ENCODE results near the gene CAMK2A.

CAMK2A gene

GRCh38 chr5:150278046-150278730, 11.4 kb downstream of the CAMK2A start:
- DNase-seq: no peak

DNA sequence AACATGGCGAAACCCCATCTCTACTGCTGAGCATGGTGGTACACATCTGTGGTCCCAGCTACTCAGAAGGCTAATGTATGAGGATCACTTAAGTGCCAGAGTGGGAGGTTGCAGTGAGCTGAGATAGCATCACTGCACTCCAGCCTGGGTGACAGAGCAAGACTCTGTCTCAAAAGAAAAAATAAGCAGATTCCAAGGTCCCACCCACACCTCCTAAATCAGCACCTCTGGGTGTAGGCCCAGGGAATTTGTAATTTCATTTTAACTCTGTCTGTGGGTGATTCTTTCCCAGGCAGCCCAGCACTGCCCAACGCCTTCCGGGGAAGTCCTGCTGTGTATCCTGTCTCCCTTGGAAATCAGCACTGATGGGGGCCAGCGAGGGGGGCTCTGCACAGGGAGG, 12.5 kb downstream of the CAMK2A start:
- no peak for DNase-seq

GRCh38 chr5:150274811-150275210, 14.8 kb downstream of the CAMK2A start:
- no peak for DNase-seq

DNA sequence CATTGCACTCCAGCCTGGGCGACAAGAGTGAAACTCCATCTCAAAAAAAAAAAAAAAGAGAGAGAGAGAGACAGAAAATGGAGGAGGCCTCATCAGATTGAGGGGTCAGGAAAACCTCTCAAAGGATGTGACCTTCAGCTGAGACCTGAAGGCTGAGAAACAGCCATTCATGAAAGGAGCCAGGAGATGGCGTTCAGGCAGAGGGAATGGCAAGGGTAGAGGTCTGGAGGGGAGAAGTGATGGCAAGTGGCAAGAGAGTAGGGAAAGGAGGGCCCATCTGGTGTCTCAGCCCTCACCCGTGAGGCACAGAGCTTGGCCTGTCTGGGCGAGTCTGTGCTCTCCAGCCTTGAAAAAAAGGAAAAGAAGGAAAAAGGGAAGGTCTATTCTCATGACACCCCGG, 17.0 kb downstream of the CAMK2A start:
- DNase-seq: no peak

DNA sequence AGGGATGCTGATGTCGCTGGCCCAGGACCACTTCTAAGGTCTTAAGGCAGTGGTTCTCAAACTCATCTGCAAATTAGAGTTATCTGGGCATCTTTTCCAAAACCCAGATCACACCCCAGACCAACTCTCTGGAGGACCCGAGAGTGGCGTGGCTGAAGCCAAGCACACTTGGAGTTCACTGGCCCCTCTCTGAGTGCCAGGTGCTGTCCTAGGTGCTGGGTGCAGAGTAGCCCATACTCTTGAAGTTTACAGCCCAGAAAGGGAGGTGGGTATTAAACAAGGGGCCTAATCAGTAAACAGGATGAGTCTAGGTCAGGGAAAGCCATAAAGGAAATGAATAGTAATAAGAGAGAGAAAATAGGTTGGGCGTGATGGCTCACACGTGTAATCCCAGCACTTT, 17.6 kb downstream of the CAMK2A start:
- no peak for DNase-seq

DNA sequence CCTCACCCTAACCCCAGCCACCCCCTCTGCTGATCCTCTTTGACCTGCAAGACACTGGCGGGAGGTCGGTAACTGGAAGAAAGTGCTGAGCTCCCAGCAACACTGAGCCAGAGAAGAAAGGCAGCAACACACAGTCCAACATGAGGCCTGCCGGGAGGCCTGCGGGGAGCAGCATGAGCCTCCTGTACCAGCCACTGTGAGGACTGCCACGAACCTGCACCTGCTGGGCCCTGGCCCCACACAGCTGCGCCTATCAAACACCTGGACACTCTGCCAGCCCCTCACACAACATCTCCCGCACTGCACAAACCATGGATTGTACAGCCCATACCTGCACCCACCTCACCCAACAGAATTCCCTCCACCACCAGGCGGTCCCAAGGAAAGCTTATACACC, 18.3 kb downstream of the CAMK2A start:
- no peak for DNase-seq

DNA sequence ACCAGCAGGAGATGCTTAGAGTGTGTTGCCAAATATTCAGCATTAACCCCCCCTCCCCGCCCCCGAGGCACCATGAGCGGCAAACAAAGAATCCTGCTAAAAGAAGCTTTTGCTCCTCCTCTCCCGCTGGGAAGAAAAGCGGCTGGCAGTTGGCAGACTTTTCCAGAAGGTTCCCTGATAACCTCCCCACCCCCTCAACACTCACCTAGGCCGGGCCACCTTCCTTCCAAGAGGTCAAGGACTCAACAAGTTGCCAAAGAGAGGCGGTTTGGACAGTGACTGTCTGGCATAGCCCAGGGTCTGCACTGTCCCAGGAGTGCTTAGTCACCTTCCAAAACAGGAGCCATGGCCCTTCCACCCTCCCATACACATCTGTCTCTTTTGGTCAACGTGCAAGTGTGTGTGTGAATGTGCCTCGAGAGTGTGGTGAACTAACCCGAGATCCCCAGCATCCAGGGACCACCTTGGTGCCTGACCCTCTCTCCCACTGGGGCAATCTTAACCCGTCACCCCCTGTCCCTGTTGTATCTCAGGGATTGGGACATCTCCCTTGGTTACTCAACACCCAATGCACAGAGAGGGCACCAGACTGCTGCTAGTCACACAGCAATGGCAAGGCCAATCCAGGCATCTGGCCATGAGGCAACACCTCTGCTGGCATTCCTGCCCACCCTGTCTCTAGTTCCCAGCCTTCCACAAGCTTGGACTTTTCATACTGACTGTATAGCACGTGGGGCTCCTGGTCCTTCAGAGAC, 18.9 kb downstream of the CAMK2A start:
- no peak for DNase-seq

- DNase-seq: no peak
These were observed 22.7 kb downstream of the CAMK2A start for GRCh38 chr5:150266871-150267291.

- no peak for DNase-seq
These were observed 23.6 kb downstream of the CAMK2A start for GRCh38 chr5:150265870-150266383.

DNA sequence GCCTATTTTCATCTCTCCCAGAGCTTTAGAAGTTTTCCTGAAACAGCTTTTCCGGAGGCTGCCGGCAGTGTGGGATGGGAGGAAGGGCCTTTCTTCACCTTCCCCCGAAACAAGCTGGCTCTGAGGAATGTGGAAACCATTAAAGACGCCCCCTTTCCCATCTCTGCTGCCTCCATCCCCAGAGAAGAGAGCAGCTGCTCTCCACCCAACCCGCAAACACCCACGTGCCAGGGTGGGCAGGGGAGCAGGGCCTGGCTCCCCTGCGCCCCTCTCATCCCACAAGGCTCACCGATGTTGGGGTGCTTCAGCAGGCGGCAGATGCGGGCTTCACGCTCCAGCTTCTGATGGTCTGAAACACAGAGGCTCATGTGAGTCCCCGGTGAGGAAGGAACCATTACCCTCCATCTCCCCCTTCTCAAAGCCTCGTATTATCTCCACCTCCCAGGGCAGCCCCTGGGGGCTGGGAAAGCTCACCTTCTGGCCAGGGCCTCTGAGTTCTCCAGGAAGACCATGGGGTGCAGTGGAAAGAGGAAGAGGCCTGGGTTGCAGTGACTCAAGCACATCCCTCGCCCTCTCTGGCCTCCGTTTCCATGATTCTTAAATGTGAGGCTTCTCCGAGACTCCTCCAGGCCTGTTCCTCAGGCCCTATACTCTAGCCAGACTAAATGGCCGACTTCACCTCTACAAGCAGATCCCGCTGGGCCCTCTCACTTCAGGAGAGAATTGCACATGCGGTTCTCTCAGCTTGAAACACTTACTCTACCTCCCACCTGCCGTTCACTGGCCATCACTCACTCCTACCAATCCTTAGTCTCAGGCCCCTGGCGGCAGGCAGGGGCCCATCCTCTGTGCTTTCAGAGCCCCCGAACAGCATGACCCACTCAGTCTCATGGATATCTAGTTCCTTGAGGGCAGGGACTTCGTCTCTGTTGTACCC, 24.6 kb downstream of the CAMK2A start:
- DNase-seq: no peak

DNA sequence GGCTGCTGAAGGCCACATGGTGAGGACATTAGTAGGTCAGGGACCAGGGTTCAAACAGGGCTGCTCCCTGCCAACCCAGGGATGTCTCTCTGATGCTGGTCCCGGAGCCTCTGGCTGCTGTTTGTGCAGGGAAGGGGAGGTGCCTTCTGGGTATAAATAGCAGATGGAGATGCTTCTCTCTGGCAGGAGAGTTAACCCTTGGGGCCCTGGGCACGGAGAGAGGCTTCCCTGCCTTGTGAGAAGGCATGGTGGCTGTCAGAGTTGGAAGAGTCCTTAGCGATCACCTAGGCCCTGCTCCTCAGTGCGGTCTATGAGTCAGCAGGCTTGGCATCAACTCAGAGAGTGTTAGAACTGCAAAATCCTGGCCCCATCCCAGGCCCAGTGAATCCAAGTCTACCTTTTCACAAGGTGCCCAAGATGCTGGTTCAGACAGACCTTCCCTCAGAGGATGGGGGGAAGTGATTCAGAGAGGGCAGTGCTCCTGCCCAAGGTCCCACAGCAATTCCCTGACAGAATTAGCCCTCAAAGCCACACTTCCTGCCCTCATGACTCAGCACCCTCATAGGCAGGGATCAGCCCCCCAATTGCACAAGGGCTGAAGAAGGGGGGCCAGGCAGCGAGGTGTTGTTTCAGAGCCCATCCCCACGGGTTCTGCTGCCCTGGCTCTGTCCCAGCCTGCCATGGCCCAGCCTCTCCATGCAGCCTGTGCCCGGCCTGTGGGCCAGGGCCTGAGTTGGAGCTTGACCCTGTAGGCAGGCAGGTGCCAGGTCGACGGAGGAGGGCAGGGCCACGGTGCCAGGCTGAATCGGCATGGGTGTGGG, 25.6 kb downstream of the CAMK2A start:
- no peak for DNase-seq

DNA sequence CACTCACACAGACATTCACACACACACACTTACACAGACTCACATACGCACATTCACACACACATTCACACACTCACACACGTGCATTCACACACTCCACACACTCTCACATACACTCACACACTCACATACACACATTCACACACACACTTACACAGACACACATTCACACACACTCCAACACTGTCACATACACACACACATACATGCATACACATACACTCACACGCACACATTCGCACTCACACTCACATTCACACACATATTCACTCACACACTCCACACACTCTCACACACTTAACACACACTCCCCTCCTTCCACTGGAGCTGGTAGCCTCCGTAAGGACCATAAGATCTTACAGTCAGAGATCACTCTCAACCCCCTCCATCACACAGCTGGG, 26.2 kb downstream of the CAMK2A start:
- no peak for DNase-seq

GRCh38 chr5:150262502-150262901, 27.1 kb downstream of the CAMK2A start:
- DNase-seq: no peak

DNA sequence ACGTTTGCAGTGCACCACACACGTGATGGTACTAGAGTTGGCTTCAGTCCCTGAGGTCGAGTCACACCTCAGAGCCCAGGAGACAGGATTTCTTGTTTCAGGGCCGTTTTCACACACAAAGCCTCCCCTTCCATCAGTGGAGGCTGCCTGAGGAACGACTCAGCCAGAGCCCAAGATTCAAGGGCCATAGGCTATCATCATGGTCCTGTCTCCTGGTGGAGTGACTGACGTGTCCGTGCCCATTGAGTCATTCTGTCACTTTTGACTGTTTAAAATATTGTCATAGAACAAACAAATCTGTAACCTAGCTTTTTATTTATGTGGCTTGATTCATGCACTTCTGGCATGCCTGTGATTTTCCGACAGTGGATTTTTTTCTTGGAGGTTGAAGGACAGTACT, 28.3 kb downstream of the CAMK2A start:
- DNase-seq: no peak

DNA sequence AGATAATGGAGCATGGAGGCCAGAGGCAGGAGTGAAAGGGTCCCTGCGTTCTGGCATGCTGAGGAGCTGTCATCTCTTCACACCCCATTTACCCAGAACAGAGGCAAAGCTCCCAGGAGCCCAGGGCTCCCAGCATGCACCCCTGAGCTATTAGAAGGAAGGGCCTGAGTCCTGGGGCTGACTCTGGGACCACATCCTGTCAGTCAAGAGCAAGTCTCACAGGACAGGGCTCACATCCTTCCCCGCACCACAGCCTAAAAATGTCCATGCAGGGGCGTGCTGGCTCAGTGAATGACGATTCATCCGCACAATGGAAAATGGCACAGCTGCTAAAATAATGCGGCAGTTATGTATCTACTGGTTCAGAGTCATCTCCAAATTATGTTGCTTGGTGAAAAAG, 31.4 kb downstream of the CAMK2A start:
- no peak for DNase-seq

GRCh38 chr5:150257424-150257823, 32.1 kb downstream of the CAMK2A start:
- DNase-seq: no peak

GRCh38 chr5:150256410-150257064, 33.0 kb downstream of the CAMK2A start:
- DNase-seq: no peak

DNA sequence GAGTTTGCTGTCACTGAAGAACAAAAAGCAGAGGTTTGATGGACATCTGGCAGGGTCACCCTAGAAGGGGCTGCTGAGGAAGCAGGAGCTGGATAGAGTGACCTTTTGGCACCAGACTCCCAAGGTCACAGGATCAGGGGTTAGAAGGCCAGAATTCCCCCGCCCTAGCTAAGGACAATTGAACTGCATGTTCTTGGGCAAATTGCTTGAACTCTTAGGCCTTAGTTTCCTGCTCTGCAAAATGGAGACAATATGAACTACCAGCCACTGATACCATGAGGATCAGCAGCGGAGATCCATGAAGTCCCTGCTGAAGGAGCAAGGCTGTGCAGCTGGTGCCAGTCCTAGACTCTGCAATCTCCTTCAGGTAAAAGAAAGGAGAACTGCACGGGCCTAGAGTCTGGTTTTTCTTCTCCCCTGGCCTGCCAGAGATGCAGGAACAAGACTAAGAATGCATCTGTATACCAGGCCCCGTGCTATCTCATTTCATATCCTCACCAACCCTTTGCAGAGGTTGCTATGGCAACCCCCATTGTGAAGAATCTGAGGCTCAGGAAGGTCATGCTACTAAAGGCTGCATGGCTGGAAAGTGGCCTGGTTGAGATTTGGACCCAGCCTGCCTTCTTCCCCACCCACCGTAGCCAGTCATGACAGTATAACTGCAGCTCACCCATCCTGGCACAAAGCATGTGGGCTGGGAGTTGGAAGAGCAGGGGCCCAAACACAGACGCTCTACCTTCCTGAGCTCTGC, 33.7 kb downstream of the CAMK2A start:
- DNase-seq: no peak

GRCh38 chr5:150254774-150255173, 34.8 kb downstream of the CAMK2A start:
- DNase-seq: no peak

DNA sequence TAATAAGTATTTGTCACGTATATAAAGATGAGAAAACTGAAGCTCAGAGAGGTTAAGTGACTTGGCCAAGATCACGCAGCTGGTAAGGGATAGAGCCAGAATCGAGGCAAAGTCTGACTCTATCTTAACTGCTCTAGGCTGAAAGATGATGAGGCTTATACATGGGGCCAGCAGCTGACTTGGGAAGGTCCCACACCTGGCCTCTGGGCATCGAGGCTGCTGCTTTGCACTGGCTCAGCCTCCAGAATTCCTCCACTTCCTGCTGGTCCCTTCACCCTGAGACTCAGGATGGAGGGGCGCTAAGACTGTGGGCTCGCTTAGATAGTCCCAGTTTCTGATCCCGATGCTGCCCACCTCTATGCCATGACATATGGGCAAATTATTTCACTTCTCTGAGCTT, 35.2 kb downstream of the CAMK2A start:
- DNase-seq: no peak

Data from right kidney (tissue), 1 donor.